HG02885 (cell line): ENCODE measurements around the gene CTNNA1.
"Not testable (repeated sequence)": the region's sequence is repeated elsewhere in the genome, so short reads cannot be mapped to it uniquely, and the experiment has no call there.

Experiments used
- ATAC-seq: cut with Tn5 transposase; IDR thresholded peaks from one replicate; pipeline ENCODE4 v1.9.1; 2021; ENCODE audit warnings: mild to moderate bottlenecking; ENCODE audit not compliant: unreplicated experiment, poor library complexity

Gene CTNNA1

DNA sequence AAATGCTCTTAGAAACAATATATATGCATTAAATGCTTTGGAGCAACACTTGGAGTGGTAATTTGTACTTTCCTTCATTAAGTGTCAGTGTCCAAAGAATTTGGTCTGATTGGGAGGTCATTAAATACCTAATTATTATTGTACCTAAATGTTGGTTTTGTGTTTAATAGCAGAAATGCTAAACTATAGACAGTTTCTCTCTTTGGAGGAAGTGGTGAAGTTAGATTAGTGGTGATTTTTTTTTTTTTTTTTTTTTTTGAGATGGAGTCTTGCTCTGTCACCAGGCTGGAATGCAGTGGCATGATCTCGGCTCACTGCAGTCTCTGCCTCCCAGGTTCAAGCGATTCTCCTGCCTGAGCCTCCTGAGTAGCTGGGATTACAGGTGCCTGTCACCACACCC is 168.1 kb downstream of the CTNNA1 start:
- not testable (repeated sequence) for ATAC-seq

GRCh38 chr5:138922494-138922893 is 169.3 kb downstream of the CTNNA1 start:
- ATAC-seq, result no peak

- no peak for ATAC-seq
Observed at GRCh38 chr5:138925090-138925635, 171.9 kb downstream of the CTNNA1 start.

GRCh38 chr5:138926257-138926656 is 173.0 kb downstream of the CTNNA1 start:
- no peak for ATAC-seq

GRCh38 chr5:138926688-138927448 is 173.6 kb downstream of the CTNNA1 start:
- ATAC-seq, result no peak

- ATAC-seq, result no peak
Observed at GRCh38 chr5:138927544-138927943, 174.3 kb downstream of the CTNNA1 start.

- no peak for ATAC-seq
Observed at GRCh38 chr5:138927979-138928378, 174.8 kb downstream of the CTNNA1 start.

GRCh38 chr5:138929571-138929955 is 176.3 kb downstream of the CTNNA1 start:
- no peak for ATAC-seq

- ATAC-seq, result no peak
Observed at GRCh38 chr5:138930371-138931097, 177.3 kb downstream of the CTNNA1 start.

GRCh38 chr5:138932171-138932810 is 179.1 kb downstream of the CTNNA1 start:
- ATAC-seq, result no peak

- no peak for ATAC-seq
Observed at GRCh38 chr5:138933522-138934290, 180.5 kb downstream of the CTNNA1 start.

- ATAC-seq, result no peak
Observed at GRCh38 chr5:138934971-138935370, 181.7 kb downstream of the CTNNA1 start.

- no peak for ATAC-seq
Observed at GRCh38 chr5:138935466-138935865, 182.2 kb downstream of the CTNNA1 start.

DNA sequence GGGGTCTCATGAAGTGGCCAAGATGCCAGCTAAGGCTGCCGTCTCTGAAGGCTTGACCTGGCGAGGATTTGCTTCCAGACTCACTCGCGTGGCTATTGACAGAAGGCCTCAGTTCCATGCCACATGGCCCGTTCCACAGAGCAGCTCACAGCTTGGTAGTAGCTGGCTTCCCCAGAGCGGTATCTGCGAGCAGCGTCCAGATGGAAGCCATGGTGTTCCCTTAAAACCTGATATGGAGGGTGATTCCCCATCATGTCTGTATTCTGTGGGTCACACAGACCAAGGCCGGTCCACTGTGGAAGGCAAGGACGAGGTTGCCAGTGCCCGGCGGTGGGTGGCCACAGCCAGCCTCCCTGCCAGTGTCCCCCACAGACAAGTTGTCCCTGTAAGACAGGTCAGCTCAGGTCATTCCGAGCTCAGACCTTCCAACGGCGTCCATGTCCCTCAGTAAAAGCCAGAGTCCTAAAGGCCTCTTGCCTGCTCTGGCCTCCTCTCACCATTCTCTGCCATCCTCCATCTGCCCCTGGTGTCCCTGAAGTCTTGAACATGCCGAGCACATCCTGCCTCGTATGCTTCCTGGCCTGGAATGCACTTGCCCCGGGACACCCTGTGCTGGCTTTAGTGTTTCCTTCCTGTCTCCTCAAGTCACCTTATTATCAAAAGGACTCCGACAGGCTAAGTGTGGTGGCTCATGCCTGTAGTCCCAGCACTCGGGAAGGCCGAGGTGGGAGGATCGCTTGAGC is 183.2 kb downstream of the CTNNA1 start:
- no peak for ATAC-seq

- no peak for ATAC-seq
Observed at GRCh38 chr5:138936968-138937345, 183.7 kb downstream of the CTNNA1 start.

DNA sequence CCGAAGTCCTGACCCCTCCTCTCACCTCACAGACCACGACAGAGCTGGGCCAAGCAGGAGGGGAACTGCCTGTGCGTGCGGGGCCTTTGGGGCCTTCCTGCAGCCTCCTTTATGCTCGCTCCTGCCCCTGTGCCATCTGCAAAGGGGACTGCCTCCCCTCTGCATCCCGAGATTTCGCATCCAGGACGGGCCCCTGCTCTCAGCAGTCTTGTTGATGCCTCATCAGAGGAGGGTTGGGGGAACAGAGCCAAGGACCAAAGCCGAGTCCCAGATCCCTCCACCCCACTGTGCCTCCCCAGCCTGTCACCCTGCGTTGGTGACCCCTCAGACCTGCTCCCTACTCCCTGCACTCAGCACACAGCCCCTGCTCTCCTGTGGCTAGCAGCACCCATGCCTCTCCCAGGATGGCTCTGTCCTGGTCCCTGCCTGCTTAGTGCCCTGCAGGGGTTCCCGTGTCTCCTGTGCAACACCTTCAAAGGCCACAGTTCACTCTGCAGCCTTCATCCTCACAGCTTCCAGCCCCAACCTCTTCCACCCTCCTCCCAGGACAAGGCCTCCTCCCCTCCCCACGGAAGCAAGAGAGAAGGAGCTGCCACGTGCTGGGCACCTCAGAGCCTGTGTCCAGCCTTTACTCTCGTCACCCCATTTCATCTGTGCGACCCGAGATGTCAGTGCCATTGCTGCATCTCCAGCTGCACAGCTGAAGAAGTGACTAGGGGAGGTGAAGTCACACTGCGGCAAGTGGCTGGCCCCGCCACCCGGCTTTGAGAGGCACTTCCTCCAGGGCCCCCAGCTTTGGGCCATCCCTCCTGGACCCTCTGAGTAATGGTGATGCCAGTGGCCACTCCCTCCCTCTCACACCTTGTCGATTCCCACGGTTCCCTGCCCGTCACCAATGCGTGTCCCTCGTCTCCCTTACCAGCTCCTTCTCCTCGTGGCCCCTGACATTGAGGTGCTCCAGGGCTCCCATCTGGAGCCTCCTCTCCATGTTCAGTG is 184.5 kb downstream of the CTNNA1 start:
- ATAC-seq, result no peak

DNA sequence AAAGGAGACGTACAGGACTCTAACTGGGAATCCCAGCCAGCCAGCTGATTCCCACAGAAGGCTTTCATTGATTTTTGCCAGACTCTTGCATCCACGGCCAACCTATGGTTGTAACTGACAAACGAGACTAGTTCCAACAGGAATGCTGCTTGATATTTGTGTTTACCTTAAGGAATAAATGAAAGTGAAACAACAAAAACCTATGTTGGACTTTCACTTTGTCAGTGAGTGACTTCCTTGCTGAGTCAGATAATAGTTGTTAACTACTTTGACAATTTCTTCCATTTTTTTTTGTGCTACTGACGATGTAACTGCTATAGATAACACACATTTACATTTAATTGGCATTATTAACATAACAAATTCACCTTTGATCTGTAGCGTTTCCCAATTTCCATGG is 185.3 kb downstream of the CTNNA1 start:
- no peak for ATAC-seq

DNA sequence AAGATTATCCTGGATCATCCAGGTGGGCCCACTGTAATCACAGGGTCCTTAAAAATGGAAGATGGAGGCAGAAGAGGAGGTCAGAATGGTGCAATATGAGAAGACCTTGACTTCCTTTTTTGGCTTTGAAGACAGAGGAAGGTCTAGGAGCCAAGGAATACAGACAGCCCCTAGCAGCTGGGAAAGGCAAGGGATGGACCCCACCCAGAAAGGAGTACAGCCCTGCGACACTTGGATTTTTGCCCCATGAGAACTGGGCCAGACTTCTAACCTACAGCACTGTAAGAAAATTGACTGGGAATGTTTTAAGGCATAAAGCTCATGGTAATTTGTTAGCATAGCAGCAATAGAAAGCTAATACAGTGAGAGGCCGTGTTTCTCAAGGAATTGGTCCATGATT is 188.8 kb downstream of the CTNNA1 start:
- no peak for ATAC-seq

- ATAC-seq, result no peak
Observed at GRCh38 chr5:138942861-138943260, 189.6 kb downstream of the CTNNA1 start.
